Tibial nerve (tissue), 4 donors: ENCODE results near the gene TP53.

Source experiments
- CTCF ChIP-seq, 5 experiments: fragments of 200-600 bp in 3 of 5; fragments of 450-650 bp in 2 of 5; sonication (generic) in 3 of 5; IDR thresholded peaks; one replicate each; pipeline ENCODE4 v1.5.1; 2016 to 2019; ENCODE audit warnings: antibody characterized with exemption in 5 of 5, mild to moderate bottlenecking in 3 of 5, moderate library complexity in 2 of 5
- EP300 ChIP-seq, 2 donors: sonication (generic); formaldehyde crosslinking; IDR thresholded peaks; one replicate each; pipeline ENCODE4 v1.6.1; 2017; ENCODE audit warnings: antibody characterized with exemption in 2 of 2, mild to moderate bottlenecking in 1 of 2
- POLR2A ChIP-seq, 2 donors: fragments of 450-650 bp; IDR thresholded peaks; one replicate each; pipeline ENCODE4 v1.6.1; 2017; ENCODE audit warnings: antibody characterized with exemption in 2 of 2, mild to moderate bottlenecking in 2 of 2, moderate library complexity in 2 of 2

GRCh38 chr17:7720125-7720524, 32.8 kb upstream of the TP53 start:
- TF ChIP-seq CTCF (IDR thresholded peaks at IDR 0.05): no peak
- TF ChIP-seq POLR2A (IDR thresholded peaks at IDR 0.05): no peak
- no peak for TF ChIP-seq EP300 (IDR thresholded peaks at IDR 0.05)
